CD4-positive, alpha-beta T cell treated with Interleukin-15 for 1 hour (primary cell): Measurements from ENCODE around the gene PUDP.
"Not testable (repeated sequence)": the region's sequence is repeated elsewhere in the genome, so short reads cannot be mapped to it uniquely, and the experiment has no call there.

Experiments
- DNase-seq: peaks from one replicate; pipeline ENCODE4 v3.0.0-alpha.2; 2020

The PUDP gene

GRCh38 chrX:7024850-7025249 lies 123.1 kb downstream of the PUDP start:
- DNase-seq: no peak

GRCh38 chrX:7022996-7023395 lies 125.0 kb downstream of the PUDP start:
- not testable (repeated sequence) for DNase-seq

- DNase-seq: no peak
Observed at GRCh38 chrX:7021991-7022390, 126.0 kb downstream of the PUDP start.

GRCh38 chrX:7019555-7019954 lies 128.4 kb downstream of the PUDP start:
- no peak for DNase-seq

- DNase-seq: not testable (repeated sequence)
Observed at GRCh38 chrX:7012262-7012834, 135.6 kb downstream of the PUDP start.

GRCh38 chrX:7010897-7011296 lies 137.1 kb downstream of the PUDP start:
- not testable (repeated sequence) for DNase-seq

- DNase-seq: not testable (repeated sequence)
Observed at GRCh38 chrX:7007328-7007727, 140.6 kb downstream of the PUDP start.
